ENCODE data around the gene IRF2.

The IRF2 gene

GRCh38 chr4:184395971-184396391, 78.4 kb downstream of the IRF2 start:
- ATAC-seq, result no peak
- TF ChIP-seq SNAI2 (CRISPR knock-in tag; IDR thresholded peaks at IDR 0.05), result no peak
- no peak for TF ChIP-seq PPARA (CRISPR knock-in tag; IDR thresholded peaks at IDR 0.05; ENCODE audit: borderline replicate concordance)
- TF ChIP-seq ESRRG (CRISPR knock-in tag; IDR thresholded peaks at IDR 0.05), result no peak
- no peak for TF ChIP-seq TOX (CRISPR knock-in tag; IDR thresholded peaks at IDR 0.05; ENCODE audit: borderline replicate concordance)

GRCh38 chr4:184395451-184395917, 78.9 kb downstream of the IRF2 start:
- no peak for TF ChIP-seq ZFP3 (CRISPR knock-in tag; IDR thresholded peaks at IDR 0.05)
- TF ChIP-seq ARNTL (CRISPR knock-in tag; IDR thresholded peaks at IDR 0.05; ENCODE audit: borderline replicate concordance, low read depth), result no peak
- TF ChIP-seq TSHZ2 (CRISPR knock-in tag; IDR thresholded peaks at IDR 0.05), result no peak
- no peak for TF ChIP-seq POU6F1 (CRISPR knock-in tag; IDR thresholded peaks at IDR 0.05; ENCODE audit: borderline replicate concordance, low read depth)
- no peak for TF ChIP-seq OSR1 (CRISPR knock-in tag; IDR thresholded peaks at IDR 0.05)
- no peak for TF ChIP-seq BACH2 (CRISPR knock-in tag; IDR thresholded peaks at IDR 0.05; ENCODE audit: borderline replicate concordance)
- TF ChIP-seq ZNF565 (CRISPR knock-in tag; conservative IDR thresholded peaks at IDR 0.05; ENCODE audit: low read depth), result no peak
- TF ChIP-seq PATZ1 (CRISPR knock-in tag; IDR thresholded peaks at IDR 0.05; ENCODE audit: borderline replicate concordance), result no peak
- TF ChIP-seq ESRRG (CRISPR knock-in tag; IDR thresholded peaks at IDR 0.05), result no peak
- TF ChIP-seq CSDC2 (CRISPR knock-in tag; IDR thresholded peaks at IDR 0.05), result no peak
- TF ChIP-seq ZFP30 (CRISPR knock-in tag; IDR thresholded peaks at IDR 0.05), result no peak
- TF ChIP-seq CSRNP3 (CRISPR knock-in tag; IDR thresholded peaks at IDR 0.05), result no peak
- TF ChIP-seq TOX (CRISPR knock-in tag; IDR thresholded peaks at IDR 0.05; ENCODE audit: borderline replicate concordance), result no peak
- no peak for ATAC-seq

GRCh38 chr4:184392748-184393559, 81.4 kb downstream of the IRF2 start:
- no peak for ATAC-seq
- no peak for TF ChIP-seq CSRNP3 (CRISPR knock-in tag; IDR thresholded peaks at IDR 0.05)
- no peak for TF ChIP-seq ZNF565 (CRISPR knock-in tag; conservative IDR thresholded peaks at IDR 0.05; ENCODE audit: low read depth)
- no peak for TF ChIP-seq RARB (CRISPR knock-in tag; IDR thresholded peaks at IDR 0.05)
- no peak for TF ChIP-seq ARNTL (CRISPR knock-in tag; IDR thresholded peaks at IDR 0.05; ENCODE audit: borderline replicate concordance, low read depth)
- no peak for TF ChIP-seq TCF4 (CRISPR knock-in tag; IDR thresholded peaks at IDR 0.05; ENCODE audit: borderline replicate concordance)
- TF ChIP-seq GLIS3 (CRISPR knock-in tag; IDR thresholded peaks at IDR 0.05), result no peak
- no peak for TF ChIP-seq OSR1 (CRISPR knock-in tag; IDR thresholded peaks at IDR 0.05)
- TF ChIP-seq TSHZ2 (CRISPR knock-in tag; IDR thresholded peaks at IDR 0.05), result no peak
- TF ChIP-seq BACH2 (CRISPR knock-in tag; IDR thresholded peaks at IDR 0.05; ENCODE audit: borderline replicate concordance), result no peak
- TF ChIP-seq CSDC2 (CRISPR knock-in tag; IDR thresholded peaks at IDR 0.05), result no peak
- no peak for TF ChIP-seq CREB5 (CRISPR knock-in tag; IDR thresholded peaks at IDR 0.05; ENCODE audit: low read depth)
- TF ChIP-seq ZNF8 (CRISPR knock-in tag; IDR thresholded peaks at IDR 0.05), result no peak
